Pons (tissue), 1 donor: Measurements from ENCODE around the gene PPP1CB.

Experiments used
- DNase-seq: peaks from one replicate; pipeline ENCODE4 v3.0.0-alpha.2; 2016; ENCODE audit warnings: low spot score

Gene PPP1CB

DNA sequence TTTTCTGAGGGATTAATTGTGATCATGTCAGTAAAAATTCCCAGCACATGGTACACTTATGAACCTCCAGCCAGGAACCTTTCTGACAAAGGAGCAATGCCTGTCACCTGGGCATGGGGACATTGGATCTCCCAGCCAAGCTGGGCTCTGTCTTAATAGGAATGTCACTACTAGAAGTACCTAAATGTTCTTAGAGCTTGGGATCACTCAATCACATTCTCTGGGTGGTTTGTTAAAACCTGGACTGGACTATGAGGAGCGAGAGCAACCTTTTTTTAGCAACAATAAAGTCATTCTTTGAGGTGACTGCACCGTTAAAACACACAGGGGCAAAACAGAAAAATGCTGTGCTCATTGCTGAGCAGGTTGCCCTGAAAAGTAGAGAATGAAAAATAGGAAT, 6.4 kb upstream of the PPP1CB start:
- DNase-seq, result no peak

DNA sequence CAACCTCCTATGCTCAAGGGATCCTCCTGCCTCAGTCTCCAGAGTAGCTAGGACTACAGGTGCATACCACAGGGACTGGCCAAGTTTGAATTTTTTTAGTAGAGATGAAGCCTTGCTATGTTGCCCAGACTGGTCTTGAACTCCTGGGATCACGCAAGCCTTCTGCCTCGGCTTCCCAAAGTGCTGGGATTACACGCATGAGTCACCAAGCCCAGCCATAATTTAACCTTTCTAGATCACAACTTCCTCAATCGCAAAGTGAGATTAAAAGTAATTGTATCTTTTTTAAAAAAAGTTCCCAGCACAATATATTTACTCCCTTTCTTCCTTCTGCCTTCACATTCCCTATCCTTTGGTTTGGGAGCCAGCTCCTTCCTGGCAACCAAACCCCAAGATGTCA, 5.8 kb upstream of the PPP1CB start:
- no peak for DNase-seq

DNA sequence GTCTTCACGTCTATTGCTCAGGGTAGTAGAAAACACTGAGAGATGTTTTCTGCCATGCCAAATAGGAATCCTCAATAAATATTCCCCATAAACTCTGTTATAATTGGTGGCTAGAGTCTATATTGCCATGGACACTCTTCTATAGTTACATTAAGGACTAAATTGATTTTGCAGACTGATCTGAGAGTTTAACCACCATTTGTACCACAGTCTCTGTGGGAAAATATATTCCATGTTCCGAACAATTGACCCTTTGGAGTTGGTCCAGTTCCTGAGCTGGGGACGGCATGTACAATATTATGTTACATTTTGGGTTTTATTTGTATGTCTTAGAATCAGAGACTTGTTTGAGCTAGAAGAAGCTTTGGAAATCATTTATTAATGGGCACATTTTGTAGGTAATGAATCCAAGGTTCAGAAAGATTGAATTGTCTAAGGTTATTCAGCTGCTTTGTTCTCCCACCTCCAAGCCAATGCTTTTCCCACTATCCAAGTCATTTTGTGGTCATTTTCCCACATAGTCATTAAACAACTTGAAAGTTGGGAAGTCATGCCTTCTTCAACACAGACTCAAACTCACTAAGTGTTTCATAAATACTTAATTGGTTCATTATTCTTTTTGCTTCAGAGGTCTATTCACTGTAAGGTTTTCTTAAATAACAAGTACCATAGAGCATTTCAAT, 5.1 kb upstream of the PPP1CB start:
- no peak for DNase-seq

DNA sequence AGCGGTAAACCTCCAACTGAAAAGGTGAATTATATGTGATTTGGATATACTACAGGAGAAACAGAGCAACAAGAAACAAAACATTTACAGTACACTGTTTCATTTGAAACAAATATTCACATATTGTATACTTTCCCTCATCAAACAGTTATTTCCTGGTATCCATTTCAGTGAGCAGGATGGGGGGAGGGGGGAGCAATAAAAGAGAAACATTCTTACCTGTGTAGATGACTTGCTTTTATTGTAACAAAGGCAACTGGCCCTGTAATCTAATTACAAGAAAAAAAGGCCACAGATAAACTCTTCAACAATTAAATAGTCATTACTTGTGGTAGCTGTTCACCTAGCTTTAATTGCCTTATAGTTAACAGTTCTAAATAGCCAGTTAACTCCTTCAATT, 3.9 kb upstream of the PPP1CB start:
- DNase-seq, result no peak

DNA sequence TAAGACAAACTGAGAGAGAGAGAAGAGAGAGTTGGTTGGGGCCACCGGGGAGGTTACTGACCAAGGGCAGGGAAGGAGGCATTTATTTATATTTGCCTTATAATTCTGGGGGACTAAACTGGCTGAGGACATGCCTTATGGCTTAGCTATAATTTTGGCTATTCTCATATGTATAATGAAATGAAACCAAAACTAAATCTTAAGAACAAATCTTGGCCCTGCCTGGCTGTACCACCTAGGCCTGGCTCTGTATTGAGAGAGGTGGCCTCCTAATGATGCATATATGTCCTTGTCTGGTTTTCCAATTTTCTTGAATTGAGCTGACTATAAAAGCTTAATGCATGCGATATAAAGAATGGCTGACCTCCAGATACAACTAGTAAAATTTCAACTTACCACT, 3.5 kb upstream of the PPP1CB start:
- no peak for DNase-seq

DNA sequence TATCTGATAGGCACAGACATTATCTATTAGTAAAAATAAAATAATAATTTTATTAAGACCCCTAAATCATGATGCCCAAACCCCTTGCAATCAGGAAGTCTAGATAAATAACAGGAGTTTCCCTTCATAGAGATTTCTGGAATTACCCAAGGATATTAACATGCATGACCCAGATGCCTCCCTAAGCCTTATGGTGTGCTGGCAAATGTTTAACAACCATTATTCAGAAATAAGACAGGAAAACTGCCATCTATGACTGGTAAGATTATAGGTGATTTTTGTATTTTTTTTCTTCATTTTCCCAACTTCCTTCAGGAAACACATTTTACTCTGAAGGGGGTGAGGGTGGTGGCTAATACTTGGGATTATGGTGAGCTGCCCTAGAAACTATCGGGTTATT, 2.7 kb upstream of the PPP1CB start:
- DNase-seq, result no peak

DNA sequence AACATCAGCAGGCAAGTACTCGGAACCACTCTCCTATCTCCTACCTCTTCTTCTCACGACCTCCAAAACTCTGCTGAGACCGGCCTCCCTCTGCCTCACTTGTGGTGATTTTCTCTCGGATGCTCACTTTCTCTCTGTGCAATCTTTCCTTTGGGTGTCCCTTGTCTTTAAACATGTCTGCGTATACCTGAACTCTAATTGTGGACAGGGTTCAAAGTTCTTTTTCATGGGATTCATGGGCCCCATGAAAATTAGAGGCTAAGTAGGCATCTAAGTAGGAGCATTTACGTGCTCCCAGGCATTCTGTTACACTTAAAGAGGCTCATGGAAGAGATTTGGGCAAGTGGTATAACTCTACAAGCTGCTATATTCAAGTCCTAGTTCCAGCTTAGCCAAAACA, 2.1 kb upstream of the PPP1CB start:
- no peak for DNase-seq

DNA sequence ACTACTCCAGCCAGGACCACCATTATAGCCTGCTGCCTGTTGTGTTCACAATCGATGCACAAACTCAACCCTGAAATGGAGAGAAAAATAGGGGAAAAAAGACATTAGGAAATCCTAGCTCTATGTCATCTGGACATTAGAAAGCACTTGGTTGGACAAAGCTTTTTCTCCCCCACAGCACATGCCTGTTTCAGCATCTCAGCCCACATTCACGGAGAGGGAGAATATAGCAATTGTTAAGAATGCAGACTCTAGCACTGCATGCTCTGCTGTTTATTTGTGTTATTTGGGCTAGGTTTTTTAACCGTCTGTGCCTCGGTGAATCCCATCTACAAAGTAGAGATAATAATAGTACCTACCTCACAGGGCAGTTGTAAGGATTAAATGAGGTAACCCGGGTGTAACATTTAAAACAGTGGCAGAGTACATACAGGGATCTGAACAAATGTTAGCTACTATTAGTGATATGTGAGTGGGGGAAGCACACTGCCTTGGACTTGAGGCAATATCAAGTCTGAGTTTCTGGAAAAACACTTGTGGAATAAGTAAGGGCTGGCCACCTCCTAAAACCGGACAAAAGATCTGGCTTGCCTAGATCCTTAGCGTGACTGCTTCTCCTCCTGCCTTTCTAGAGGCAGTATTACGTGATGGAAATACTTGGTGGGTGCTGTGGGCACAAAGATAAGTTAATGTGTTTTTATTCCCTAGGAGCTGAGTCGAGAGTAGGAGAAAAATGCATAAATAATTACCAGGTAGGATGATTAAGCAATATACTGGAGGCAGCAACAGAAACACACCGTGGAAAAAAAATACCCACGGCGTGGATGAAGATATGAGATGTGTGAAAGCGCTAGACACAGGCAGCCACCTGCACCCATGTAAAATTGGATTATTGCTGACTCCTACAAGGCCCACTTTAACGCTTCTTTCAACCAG, 1.0 kb upstream of the PPP1CB start:
- DNase-seq, result peak; percentile 66

DNA sequence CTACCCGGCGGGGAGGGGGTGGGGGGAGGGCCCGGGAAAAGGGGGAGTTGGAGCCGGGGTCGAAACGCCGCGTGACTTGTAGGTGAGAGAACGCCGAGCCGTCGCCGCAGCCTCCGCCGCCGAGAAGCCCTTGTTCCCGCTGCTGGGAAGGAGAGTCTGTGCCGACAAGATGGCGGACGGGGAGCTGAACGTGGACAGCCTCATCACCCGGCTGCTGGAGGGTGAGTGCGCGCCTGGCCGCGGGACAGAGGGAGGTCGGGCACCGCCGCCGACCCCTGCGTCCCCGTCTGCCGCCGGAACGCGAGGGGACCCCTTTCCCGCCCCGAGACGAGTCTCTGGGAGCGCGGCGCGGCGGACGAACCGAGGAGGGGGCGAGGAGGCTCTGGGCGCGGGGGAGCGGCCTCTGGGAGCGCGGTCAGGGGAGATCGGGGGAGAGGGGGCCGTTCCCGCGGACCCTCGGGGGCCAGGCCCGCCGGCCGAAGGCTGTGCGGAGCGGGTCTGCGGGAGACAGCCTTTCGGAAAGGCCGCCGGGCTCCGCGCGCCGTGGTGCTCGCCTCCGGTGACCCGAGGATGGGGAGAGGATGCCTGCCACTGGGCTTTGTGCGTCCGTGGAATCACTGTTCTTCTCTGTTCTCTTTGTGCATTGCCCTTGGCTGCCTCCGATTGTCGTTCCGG, 463 bp downstream of the PPP1CB start:
- DNase-seq, result no peak

DNA sequence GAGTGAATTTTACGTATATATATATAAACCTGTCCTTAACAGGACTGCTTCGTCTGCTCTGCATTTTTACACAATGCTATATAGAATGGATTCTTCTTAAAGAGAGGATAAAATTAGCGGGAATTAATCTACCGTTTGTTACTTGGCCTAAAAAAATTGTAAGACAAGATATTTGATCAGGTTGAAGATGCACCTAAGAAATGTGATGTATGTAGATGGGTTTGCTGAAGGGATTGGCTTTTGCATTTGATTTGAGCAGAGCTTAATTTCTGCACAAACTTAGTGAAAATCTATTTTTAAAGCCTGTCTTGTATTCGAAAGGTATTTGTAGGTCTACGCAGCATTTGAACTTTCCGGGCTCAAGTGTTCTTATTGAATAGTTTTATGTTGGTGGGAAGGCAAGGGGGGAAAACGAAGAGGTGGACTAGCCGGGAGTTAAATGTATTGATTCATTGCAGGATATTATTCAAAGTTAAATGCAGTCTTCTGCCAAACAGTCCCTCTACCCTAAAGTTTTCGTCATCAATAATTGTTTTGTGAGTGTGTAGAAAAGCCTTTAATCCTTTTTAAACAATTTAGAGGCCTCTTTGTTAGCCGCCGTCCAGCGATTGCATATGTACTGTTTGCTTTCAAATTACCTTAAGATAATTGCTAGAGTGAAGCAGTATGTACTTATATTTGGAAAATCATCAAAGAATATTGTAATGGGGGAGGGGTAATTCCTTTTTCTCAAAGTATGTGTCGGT, 1.2 kb downstream of the PPP1CB start:
- DNase-seq, result peak; percentile 52

DNA sequence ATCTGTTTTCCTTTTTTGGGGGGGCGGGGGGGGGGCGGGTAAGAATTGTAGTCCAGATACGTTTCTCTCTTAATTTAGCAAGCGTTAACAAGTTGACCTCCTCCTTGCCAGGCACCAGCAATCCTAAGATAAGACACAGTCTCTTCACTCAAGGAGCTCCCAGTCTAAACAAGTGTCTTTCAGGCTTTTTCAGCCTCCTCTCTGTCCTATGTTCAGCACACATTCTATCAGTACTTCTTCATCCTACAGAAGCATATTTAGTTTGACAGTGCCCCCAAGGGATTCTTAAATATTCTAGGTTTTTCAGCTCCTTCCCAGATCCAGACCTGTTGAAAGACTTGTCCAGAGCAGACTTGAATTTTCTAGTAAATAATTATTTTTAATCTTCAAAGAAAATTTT, 2.7 kb downstream of the PPP1CB start:
- no peak for DNase-seq

DNA sequence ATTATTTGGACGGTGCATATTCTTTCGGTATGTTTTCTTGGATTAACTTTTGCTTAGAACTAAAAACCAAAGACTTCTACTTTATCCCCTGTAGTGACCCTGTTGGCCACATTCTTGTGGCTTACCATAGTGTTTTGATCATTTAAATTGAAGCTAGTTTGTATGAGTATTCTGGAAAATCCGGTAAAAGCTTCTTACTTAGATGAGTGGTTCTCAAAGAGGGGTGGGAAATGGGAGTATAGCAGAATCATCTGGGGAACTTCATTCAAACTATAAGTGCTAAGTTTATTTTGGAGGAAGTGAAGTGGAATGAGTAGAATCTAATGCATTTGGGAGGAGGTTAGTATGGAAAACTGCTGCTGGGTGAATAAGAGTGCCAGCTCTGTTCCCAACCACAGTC, 3.8 kb downstream of the PPP1CB start:
- no peak for DNase-seq

DNA sequence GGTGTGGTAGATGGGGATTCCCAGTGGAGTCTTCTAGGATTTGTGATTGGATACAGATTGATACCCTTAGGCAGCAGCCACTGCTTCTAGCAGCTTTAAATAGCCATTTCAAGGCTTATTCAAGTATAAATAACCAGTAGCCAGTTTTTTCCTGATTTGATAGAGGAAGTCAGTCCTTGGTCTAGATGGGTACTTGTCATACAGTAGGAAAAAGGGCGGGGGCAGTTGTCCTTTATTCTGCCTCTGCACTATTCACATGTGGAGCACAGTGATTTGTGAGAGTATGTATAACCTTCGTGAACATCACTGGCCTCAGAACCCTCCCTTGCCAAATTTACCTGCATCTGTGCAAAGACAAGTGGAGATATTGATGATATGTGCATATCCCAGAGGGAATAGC, 6.8 kb downstream of the PPP1CB start:
- DNase-seq, result no peak

DNA sequence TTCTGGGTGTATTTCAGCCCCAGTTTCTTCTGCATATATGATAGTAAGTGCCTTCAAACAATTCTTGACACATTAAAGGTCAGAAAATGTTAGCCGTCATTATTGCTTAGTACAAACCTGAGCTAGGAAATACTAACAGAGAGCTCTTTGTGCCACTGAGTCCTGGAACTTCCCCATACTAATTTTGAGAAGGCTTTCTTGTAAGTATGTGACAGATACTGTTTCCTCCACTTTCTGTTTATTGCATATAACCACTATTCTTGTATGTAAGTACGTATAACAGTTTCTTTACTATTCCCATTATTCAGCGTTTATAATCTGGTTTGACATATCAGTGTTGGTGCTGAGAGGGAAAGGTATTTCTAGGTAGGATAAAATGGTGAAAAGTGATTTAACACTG, 9.8 kb downstream of the PPP1CB start:
- DNase-seq, result no peak

DNA sequence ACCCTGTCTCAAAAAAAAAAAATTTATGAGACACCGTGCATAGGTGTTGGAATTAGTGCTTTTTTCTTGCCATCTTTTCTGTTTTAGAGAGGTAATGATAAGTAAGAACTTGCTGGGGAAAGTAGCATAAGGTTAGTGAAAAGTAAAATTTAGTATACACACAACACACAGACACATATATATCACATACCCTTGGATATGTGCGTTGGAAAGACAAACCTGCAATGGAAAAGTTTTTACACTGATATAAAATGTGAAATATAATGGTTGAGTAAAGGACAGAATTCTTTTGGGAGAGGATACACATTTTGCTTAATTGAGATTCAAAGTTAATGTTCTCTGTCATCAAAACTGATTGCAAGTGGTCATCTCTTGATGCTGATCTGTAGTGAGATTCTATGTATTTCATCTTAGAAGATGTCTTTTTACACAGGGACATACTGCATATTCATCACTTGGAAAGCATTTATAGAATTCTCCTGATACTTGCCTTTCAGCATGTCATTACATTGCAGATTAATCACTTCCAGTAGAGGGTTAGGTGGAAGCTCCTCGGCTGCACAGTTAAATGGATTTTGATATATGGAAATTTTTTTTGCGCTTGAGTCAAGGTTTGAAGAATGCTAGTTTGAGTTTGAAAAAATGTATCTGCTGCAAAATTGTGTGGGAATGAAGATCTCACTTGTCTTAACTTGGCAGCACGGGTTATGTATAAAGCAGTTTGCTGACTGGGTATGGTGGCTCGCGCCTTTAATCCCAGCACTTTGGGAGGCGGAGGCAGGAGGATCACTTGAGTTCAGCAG, 13.5 kb downstream of the PPP1CB start:
- no peak for DNase-seq

DNA sequence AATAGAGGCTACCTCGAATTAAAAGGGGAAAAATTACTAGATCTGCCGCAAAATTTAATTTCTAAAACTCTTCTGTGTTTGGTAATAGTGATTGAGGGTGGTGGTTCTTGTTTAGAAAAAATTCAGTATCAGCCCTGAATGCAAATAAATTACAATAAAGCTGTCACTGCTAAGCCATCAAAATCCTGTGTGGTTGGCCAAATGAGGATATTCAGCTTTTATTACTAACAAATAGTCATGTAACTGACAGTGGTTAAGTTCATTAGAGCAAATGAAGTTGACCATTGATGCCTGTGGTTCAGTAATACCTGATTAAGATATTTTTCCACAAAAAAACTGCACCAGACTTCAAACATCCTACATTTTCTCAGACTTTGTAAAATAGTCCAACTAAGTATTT, 14.4 kb downstream of the PPP1CB start:
- DNase-seq, result no peak

DNA sequence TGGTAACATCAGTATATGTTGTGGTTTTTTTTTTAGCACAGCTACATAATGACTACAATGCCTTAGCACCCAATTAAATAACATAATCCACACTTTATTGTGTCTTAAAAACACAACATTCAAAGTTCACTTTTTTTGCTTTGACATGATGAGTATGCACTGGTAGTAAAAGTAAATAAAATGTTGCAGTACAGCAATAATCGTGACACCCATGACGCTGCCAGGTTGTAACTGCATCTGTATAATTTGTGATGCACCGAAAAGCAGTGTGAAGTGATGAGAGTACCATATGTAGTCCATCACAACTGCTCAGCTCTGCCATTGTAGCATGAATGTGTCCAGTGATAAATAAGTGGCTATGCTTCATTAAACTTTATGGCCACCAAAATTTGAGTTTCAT, 15.7 kb downstream of the PPP1CB start:
- DNase-seq, result no peak

DNA sequence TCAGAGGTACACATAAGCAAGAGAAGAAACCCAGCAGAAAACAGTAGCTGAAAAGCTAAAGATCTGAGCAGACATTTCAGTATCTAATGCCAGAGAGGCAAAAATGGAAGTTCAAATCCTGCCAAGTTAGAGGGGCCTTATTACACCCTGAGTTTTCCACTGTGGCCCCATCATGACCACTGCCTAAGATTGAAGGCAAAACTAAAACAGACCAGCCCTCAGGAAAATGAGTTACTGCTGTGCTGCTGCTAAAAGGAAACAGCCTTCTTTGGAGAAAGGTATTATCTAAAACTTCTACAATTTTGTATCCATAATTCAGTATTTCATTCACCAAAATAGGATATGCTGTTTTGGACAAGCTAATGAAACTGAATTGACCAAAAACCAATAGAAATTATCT, 16.8 kb downstream of the PPP1CB start:
- DNase-seq, result no peak

DNA sequence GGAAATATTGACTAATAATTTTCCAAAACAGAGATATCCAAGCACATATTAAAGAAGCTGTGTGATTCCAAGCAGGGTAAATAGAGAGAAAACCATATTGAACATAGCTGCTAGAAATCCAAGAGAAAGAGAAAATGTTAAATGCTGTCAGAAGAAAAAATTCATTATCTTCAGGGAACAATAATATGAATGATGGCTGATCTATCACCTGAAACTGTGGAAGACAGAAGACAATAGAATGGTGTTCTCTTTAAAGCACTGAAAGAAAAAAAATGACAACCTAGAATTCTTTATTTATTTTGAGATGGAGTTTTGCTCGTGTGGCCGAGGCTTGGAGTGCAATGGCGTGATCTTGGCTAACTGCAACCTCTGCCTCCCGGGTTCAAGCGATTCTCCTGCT, 17.3 kb downstream of the PPP1CB start:
- DNase-seq, result no peak

DNA sequence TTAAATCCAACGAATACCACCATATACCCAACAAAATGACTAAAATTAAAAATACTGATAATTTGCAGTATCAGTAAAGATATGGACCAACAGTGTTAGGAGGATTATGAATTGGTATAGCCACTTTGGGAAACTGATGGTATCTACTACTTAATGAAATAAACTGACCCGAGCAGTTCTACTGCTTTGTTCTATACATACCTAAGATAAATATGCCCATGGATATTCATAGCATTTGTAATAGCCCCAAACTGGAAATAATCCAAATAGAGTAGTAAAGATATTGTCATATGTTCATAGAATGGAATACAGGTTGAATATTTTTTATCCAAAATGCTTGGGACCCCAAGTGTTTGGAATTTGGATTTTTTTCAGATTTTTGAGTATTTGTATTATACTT, 20.7 kb downstream of the PPP1CB start:
- DNase-seq, result no peak

DNA sequence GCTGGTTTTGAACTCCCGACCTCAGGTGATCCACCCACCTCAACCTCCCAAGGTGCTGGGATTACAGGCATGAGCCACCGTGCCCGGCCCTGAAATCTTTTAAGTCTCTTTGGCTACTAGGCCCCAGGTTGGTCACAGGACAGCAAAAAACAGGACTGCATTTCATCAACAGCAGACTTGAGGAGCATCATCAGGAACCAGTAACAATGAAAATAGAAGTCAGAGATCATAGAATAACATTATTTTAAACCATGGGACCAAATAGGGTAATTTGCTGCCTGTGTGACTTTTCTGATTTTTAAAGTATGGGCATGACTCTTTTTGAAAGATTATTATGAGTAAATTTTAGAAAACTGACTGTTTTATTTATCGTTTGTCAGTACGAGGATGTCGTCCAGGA, 24.8 kb downstream of the PPP1CB start:
- no peak for DNase-seq

DNA sequence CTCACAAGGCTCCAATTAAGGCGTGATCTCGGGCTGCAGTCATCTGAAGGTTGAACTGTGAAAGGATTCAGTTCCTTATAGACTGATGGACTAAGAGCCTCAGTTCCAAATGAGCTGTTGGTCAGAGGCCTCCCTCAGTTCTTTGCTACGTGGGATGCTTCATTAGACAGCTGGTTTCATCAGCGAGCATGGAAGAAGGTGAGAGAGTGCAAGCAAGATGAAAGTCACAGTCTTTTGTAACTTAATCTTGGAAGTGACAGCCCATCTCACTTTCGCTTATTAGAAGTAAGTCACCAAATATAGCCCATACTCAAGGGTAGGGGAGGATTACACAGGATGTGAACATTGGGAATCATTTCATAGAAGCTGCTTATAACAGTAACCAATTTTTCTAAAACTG, 26.8 kb downstream of the PPP1CB start:
- DNase-seq, result no peak
